Activated CD4-positive, alpha-beta T cell treated with anti-CD3 and anti-CD28 coated beads for 4 hours (primary cell): ENCODE measurements around the gene ISM2.

ENCODE experiments used
- DNase-seq, 2 donors: peaks; one replicate each; pipeline ENCODE4 v3.0.0-alpha.2; 2020

ISM2 gene

DNA sequence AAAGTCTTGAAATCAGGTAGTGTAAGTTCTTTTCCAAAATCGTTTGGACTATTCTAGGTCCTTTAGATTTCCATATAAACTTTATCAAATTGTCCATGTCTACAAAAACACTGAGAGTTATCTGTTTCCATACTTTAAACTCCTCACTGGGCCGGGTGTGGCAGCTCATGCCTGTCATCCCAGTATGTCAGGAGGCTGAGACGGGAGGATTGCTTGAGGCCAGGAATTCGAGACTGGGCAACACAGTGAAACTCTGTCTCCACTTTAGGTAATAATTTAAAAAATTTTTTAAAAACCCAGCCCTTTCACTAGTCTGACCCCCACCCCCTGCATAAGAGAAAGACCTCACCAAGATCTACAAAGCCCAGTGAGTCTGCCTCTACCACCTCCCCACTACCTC, 6.4 kb upstream of the ISM2 start:
- no peak for DNase-seq

GRCh38 chr14:77503138-77503537, 4.5 kb upstream of the ISM2 start:
- DNase-seq, result no peak

- no peak for DNase-seq
These were observed 3.6 kb upstream of the ISM2 start for GRCh38 chr14:77502109-77502782.

GRCh38 chr14:77498984-77499527, 440 bp upstream of the ISM2 start:
- DNase-seq, result no peak

DNA sequence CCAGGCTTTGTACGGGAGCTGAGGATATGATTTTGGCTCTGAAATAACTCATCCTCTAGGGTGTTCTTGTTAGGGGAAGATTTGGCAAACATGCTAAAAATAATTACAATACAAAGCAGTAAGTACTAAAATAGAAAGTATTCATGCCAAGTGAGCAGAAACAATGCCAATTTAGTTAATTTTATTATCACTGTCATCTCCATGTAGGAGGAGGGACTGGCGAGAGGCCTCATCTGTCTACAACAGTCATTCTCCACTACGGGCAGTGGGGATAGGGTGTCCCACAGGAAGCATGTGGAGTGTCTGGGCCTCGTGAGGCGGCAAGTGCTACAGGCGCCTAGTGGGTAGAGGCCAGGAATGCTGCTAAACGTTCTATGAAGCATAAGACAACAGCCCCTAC, 3.3 kb downstream of the ISM2 start:
- DNase-seq, result no peak

DNA sequence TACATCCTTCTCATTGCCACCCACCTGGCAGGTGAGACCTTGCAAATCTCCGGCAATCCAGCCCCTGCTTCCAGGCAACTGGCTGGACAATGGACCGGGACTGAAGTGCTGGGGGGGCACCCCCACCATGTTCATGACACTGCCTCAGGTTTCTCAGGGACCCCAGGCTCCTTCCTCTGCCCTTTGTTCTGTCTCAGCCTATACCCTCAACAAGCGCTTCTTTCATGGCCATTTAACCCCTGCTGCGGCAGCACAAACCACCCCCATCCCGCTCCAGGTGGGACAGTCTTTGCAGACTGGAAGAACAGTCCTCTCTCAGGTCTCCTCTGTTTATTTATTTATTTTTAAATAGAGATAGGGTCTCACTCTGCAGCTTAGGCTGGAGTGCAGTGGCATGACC, 7.6 kb downstream of the ISM2 start:
- DNase-seq, result no peak

- DNase-seq, result no peak
These were observed 8.1 kb downstream of the ISM2 start for GRCh38 chr14:77490347-77490986.

DNA sequence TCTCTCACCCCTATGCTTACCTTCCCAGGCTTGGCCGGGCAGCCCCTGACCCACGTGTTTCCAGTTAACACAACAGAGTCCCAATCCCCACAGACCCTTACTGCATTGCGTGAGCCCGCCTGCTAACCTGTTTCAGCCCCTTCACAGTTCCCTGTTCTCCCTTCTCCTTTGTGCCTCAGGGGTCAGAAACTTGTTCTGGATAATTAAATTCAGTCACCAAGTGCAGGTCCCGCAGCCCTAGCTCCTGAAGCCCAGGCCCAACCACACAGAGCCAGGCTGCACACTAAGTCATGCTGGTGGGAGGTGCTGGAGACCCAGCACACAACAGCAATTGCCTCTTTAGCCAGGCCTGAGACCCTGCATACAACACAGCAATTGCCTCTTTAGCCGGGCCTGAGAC, 9.6 kb downstream of the ISM2 start:
- DNase-seq, result no peak

DNA sequence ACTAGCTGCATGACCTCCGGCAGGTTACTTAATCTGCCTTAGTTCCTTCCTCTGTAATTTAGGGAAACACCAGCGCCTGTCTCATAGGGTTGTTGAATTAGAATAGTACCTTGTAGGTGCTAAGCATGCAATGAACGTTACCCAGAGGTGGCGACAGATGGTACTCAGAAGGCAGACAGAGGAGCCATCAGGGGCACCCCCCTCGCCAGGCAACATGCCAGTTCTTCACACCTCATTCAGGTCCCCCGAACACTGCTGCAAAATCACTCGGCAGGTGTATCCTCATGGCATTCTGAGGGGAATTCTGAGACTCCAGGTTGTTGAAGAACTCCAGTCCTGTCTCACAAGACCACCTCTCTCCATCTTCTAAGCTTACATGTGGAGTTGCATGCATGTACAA, 10.1 kb downstream of the ISM2 start:
- DNase-seq, result no peak

GRCh38 chr14:77485901-77486678, 12.5 kb downstream of the ISM2 start:
- DNase-seq, result no peak

GRCh38 chr14:77485256-77485655, 13.4 kb downstream of the ISM2 start:
- no peak for DNase-seq

DNA sequence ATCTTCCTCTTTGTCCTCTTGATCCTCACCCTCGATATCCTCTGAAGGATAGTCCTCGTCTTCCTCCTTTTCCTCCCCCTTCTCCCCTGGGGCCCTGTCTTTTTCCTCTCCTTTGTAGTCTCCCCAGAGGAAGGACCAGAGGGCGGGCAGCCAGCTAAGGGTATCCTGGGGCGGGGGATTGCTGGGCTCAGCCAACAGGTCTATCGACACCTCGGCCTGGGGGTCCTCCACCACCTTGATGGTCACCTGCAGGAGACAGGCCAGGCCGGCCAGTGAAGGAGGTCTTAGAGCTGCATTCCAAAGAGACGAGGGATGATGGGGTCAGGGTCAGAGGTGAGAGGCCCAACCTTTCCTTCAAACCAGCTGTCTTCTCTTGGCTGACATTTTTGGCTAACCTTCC, 16.2 kb downstream of the ISM2 start:
- DNase-seq, result no peak

DNA sequence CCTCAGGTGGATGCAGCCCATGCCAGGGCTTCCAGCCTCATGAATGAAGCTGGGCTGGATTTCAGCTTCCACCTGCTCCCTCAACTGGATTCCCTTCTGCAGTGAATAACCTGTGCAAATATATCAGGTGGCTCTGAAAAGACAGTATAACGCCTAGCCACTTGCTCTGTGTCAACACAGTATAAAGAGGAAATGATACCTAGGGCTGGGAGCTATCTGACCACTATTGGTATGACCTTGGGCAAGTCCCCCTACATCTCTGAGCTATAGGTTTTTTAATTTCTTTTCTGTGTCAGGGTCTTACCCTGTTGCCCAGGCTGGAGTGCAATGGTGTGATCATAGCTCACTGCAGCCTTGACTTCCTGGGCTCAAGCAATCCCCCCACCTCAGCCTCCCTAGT, 19.8 kb downstream of the ISM2 start:
- no peak for DNase-seq

GRCh38 chr14:77478029-77478428, 20.6 kb downstream of the ISM2 start:
- no peak for DNase-seq

- no peak for DNase-seq
These were observed 23.0 kb downstream of the ISM2 start for GRCh38 chr14:77475432-77476115.

- DNase-seq, result no peak
These were observed 24.0 kb downstream of the ISM2 start for GRCh38 chr14:77474479-77475177.

DNA sequence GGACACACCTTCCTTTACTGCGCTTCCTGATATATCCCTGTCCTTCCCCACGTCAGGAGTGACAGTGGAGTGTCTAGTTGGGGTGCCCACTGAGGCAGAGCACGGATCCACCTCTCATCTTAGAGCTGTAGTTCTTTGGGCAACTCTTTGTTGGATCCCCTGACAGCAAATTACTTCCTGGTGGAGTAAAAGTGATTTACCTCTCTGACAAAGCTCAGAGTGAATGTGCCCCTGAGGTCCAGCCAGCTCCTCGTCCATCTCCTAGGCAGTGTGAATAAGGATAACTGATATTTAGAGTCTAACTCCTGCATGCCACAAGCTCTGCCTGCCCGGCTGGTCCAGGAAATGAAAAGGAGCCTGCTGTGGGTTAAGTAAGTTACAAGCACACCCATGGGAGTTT, 24.7 kb downstream of the ISM2 start:
- DNase-seq, result no peak

DNA sequence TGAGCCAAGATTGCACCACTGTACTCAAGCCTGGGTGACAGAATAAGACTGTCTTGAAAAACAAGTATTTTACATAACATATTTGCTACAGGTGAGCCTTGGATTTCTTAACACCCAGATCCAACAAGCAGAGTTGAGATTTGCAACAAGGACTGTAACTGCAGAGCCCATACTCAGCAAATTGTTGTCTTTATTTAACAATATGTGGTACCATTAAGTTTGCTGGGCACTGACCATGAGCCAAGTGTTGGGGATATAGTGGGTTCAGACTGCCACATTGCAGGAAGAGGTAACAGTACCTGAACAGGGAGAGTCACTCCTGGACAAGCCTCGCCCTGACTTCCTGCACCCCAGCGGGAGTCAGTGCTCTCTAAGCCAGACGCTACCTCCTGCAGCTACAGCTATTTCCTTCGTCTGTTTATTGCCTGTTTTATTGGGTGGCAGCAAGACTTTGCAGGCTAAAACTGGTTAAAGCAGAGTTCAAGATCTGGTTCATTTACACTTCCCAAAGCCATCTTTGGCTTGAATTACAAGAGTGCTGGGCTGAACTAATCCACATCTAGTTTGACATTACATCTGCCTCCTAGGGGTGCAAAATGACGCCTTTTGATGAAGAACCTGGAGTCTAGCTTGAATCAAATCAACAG, 28.3 kb downstream of the ISM2 start:
- no peak for DNase-seq

DNA sequence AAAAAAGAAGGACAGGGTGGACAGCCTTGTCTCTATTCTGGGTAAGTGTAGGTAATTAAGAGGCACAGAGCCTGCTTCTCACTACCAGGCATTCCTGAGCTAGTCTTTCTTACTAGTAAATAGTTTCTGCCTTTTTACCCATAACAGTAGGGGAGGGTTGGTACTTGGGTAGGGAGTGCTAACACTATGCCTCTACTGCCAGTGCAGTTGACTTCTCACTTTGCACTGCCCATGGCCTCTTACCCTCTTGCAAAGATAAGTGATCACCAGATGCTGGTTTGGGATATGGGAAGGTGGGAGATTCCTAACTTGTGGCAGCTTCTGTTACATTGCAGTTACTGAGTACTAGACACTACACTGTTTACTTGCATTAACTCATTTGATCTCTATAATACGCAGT, 29.1 kb downstream of the ISM2 start:
- DNase-seq, result no peak

GRCh38 chr14:77469067-77469505, 29.5 kb downstream of the ISM2 start:
- DNase-seq, result no peak

- DNase-seq, result no peak
These were observed 30.8 kb downstream of the ISM2 start for GRCh38 chr14:77467801-77468200.
